Effector memory CD8-positive, alpha-beta T cell (primary cell): ENCODE results near the gene HECW1.
A peak's percentile ranks its signal among the peaks of the same experiment; 100 is the strongest.

Experiments used
- ATAC-seq: fragments of 150-1000 bp; cut with Tn5 transposase; replicated peaks from 2 replicates; pipeline ENCODE4 v1.10.0; 2021; ENCODE audit warnings: mild to moderate bottlenecking, moderate library complexity
- DNase-seq, 3 experiments: peaks; one replicate each; pipeline ENCODE4 v3.0.0; 2021
- H3K27ac Mint-ChIP-seq, 2 donors: one replicate each; pipeline ENCODE4 v1.8.0; 2022; ENCODE audit warnings: mild to moderate bottlenecking in 2 of 2, mixed read lengths in 2 of 2, moderate library complexity in 2 of 2
- H3K27me3 Mint-ChIP-seq, 2 donors: one replicate each; pipeline ENCODE4 v1.8.0; 2022; ENCODE audit warnings: mixed read lengths in 2 of 2
- H3K36me3 Mint-ChIP-seq: one replicate; pipeline ENCODE4 v1.8.0; 2022; ENCODE audit warnings: mild to moderate bottlenecking, moderate library complexity, mixed read lengths; ENCODE audit not compliant: insufficient read depth
- H3K4me1 Mint-ChIP-seq, 2 donors: one replicate each; pipeline ENCODE4 v1.8.0; 2022; ENCODE audit warnings: low read depth in 2 of 2, mixed read lengths in 2 of 2
- H3K4me3 Mint-ChIP-seq, 2 donors: one replicate each; pipeline ENCODE4 v1.8.0; 2022; ENCODE audit warnings: mild to moderate bottlenecking in 2 of 2, mixed read lengths in 2 of 2, moderate library complexity in 2 of 2
- H3K9me3 Mint-ChIP-seq, 2 donors: one replicate each; pipeline ENCODE4 v1.8.0; 2022; ENCODE audit warnings: mixed read lengths in 2 of 2

HECW1 gene

DNA sequence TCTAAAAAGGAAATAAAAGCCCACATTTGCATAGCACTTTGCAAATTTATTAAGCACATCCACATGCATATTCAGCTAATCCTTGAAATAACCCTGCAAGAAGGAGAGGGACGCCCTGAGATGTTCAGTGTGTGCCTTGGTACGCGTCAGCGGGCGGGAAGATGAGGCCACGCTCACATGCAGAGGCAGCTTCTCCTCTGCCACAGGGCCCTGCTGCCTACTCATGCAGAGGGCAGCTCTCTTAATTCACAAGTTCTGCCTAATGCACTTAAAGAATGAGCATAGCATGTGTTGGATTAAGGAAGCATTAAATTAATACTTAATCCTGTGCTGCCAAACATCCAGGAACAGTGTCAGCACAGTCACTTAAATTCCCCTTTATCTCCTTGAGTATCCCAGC is 132.3 kb downstream of the HECW1 start:
- DNase-seq (no peak), ATAC-seq (no peak)
- Mint-ChIP-seq H3K9me3 (no peaks in the 10 kb centered on the region), H3K4me3 (no peak overlapping the region), H3K27me3 (peaks cover 29 to 69% of the 10 kb centered on the region in 2 donors), H3K4me1 (no peaks in the 10 kb centered on the region), H3K36me3 (no peaks in the 10 kb centered on the region), H3K27ac (no peak overlapping the region)

DNA sequence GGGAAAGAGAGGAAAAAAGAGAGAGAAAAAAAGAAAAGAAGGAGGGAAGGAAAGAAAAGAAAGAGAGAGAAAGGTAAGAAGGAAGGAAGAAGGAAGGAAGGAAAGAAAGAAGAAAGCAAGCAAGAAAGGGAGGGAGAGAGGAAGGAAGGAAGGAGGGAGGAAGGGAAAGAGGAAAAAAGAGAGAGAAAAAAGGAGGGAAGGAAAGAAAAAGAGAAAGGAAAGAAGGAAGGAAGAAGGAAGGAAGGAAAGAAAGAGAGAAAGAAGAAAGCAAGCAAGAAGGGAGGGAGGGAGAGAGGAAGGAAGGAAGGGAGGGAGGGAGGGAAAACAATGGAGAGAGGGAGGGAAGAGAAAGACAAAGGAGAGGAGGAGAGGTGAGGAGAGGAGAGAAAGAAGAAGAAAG is 135.3 kb downstream of the HECW1 start:
- Mint-ChIP-seq H3K9me3 (no peaks in the 10 kb centered on the region), H3K4me1 (no peaks in the 10 kb centered on the region), H3K27me3 (peaks cover 43 to 74% of the 10 kb centered on the region in 2 donors), H3K27ac (no peak overlapping the region), H3K36me3 (no peaks in the 10 kb centered on the region), H3K4me3 (no peak overlapping the region)
- ATAC-seq: no peak
- DNase-seq: no peak

DNA sequence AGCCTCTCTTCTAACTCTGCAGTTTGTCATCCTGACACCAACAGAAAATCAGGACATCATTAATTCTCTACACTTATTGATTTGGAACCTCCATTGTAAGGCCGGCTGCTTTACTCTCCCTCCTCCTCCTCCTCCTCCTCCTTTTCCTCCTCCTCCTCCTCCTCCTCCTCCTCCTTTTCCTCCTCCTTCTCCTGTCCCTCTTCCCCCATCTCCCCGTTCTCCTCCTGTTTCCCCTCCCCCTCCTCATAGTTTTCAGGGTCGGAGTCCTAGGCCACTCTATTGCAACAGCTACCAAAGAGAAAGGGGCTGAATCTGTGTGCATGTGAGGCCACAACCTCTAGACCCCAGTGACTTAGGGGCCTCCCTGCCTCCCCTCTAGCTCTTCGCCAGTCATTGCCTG is 136.1 kb downstream of the HECW1 start:
- no peak overlapping the region for H3K4me3 Mint-ChIP-seq
- H3K27ac Mint-ChIP-seq: no peak overlapping the region
- no peak for DNase-seq
- H3K27me3 Mint-ChIP-seq: peaks cover 43 to 75% of the 10 kb centered on the region in 2 donors
- H3K36me3 Mint-ChIP-seq: no peaks in the 10 kb centered on the region
- ATAC-seq: no peak
- H3K9me3 Mint-ChIP-seq: no peaks in the 10 kb centered on the region
- no peaks in the 10 kb centered on the region for H3K4me1 Mint-ChIP-seq

DNA sequence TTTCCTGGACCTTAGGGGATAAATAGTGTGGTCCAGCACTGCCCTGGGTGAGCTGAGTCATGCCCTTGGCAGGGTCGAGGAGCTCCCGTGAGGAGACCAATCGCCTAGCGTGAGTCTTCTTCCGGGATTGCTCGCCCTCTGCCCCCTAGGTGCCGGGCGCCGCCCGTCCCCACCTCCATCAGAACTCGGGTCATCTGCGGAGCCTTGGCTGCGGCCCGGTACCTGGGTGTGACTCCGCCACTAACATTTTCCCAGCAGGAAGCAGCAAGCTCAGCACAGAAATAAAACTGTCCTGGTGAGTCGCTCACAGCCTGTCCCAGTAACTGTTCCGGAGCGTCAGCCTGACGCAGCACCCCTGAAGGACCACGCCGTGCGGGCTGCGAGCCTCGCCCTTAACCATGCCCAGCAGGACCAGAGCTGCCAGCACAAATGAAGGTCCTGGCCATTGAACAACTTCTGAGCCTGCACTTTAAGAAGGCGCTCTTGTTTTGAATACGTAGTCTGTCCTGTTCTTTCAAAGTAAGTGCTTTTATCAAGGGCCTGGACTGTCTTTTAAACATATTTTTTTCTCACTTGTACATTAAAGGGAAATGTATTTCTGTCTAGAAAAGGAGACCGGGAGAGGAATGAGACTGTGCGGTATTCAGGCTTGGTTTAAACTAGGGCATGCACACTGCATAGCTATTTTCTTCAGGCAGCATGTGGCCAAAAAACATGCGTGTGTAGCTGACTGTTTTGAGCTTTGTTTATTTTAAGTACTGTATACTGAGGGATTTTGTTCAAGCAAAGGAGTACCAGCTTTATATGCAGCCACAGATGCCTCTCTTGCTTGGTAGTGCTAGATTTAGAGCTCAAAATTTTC is 136.7 kb downstream of the HECW1 start:
- no peak for ATAC-seq
- no peaks in the 10 kb centered on the region for H3K36me3 Mint-ChIP-seq
- H3K4me3 Mint-ChIP-seq: no peak overlapping the region
- no peak for DNase-seq
- no peaks in the 10 kb centered on the region for H3K4me1 Mint-ChIP-seq
- no peak overlapping the region for H3K27ac Mint-ChIP-seq
- H3K9me3 Mint-ChIP-seq: no peaks in the 10 kb centered on the region
- H3K27me3 Mint-ChIP-seq: peaks cover 43 to 78% of the 10 kb centered on the region in 2 donors

DNA sequence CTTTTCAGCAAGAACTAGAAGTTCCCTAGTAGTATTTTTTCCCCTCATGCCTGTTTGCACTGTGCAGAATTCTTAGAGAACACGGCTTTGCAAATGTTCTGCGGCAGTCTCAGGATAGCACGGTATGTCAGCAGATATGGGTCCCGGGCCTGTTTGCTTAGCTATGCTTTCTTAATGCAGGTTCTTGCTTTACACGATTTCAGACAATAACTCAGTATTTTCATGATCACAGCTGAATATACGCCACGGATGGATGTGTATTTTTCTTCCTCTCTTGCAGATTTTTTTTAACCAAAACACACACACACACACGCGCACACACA is 137.3 kb downstream of the HECW1 start:
- no peak overlapping the region for H3K4me3 Mint-ChIP-seq

DNA sequence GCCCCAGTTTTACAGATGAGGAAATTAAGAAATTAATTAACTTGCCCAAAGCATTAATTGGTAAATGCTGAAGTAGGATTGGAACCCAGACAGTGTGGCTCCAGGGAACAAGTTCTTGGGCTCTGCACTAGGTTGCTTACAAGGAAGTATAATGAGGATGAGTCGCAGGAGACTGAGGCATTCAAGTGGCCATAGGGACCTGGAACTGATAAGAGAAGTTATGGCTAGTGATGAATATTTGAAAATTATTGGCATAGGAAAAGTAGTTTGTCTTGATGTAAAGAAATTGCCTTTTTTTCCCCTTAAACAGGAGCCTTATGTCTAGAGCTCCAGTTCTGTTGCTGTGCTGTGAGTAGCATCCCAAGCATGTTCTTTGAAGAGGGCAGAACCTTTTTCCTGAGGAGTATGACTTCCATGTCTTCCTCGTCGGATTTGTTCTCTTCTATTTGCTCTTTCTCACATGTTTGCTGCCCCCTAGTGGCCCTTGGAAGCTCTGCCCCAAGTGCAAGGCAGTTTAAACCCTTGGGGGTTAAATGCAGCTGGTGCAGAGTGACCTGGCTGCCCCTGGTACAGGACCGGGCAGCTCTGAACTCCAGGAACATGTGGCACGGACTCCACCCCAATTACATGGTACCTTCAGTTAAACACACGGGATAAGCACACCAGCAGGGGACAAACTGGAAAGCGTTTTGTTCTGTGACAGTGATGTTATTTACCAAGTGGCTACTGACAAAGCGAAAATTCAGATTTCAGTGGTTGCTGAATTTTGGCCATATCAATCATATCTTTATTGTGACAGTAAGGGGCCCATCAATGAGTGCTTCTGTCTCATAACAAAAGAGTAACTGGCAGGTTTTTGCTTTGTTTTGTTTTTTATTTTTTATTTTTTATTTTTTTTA is 148.8 kb downstream of the HECW1 start:
- DNase-seq (peak; percentile 20 to 38 (median 29)), ATAC-seq (no peak)
- Mint-ChIP-seq H3K4me1 (no peaks in the 10 kb centered on the region), H3K27me3 (peaks cover 30% of the 10 kb centered on the region in 2 donors), H3K4me3 (no peak overlapping the region), H3K9me3 (no peaks in the 10 kb centered on the region), H3K36me3 (no peaks in the 10 kb centered on the region), H3K27ac (no peak overlapping the region)

More for the DNA sequence above, 137.3 kb downstream of the HECW1 start:
- Mint-ChIP-seq H3K27me3 (peaks cover 48 to 81% of the 10 kb centered on the region in 2 donors), H3K9me3 (no peaks in the 10 kb centered on the region), H3K36me3 (no peaks in the 10 kb centered on the region), H3K27ac (no peak overlapping the region), H3K4me1 (no peaks in the 10 kb centered on the region)
- DNase-seq: no peak
- ATAC-seq: no peak

DNA sequence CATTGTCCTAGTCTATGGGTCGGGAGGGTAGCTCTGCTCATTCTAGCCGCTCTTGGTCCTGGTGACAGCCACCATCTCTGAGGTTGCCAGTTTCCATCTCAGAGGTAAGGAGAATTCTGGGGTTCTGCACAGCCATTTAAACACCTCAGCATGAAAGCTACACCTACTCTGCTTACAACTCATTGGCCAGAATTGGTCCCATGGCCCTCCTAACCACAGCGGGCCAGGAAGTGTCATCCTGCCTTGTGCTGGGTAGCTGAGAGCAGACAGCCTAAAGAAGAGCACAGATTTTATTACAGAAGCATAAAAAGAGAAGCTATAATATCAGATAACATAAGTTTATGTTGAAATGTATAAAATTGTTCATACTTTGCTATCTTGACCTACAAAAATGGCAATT is 152.7 kb downstream of the HECW1 start:
- H3K9me3 Mint-ChIP-seq: no peaks in the 10 kb centered on the region
- H3K36me3 Mint-ChIP-seq: no peaks in the 10 kb centered on the region
- DNase-seq (no peak), ATAC-seq (no peak)
- peaks cover 37 to 40% of the 10 kb centered on the region in 2 donors for H3K27me3 Mint-ChIP-seq
- H3K27ac Mint-ChIP-seq: no peak overlapping the region
- H3K4me1 Mint-ChIP-seq: no peaks in the 10 kb centered on the region
- no peak overlapping the region for H3K4me3 Mint-ChIP-seq

DNA sequence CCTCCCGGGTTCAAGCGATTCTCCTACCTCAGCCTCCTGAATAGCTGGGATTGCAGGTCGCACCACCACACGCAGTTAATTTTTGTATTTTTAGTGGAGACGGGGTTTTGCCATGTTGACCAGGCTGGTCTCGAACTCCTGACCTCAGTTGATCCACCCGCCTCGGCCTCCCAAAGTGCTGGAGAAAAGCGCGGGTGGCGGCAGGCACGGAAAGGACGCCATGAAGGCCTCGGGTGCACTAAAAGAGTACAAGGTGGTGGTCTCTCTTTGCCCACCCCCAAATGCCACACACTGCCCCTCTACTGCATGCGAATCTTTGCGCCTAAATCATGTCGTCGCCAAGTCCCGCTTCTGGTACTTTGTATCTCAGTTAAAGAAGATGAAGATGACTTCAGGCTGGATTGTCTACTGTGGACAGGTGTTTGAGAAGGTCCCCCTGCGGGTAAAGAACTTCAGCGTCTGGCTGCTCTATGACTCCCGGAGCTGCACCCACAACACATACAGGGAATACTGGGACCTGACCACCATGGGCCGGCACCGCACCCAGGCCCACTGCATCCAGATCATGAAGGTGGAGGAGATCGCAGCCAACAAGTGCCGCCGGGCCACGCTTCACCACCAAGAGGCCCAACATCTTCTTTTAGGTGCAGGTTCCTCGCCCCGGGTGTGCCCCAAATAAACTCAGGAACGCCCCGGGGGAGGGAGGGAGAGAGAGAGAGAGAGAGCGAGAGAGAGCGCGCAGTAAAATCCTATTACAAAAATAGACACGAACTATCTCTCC is 161.7 kb downstream of the HECW1 start:
- Mint-ChIP-seq H3K4me3 (no peak overlapping the region), H3K4me1 (no peaks in the 10 kb centered on the region), H3K27me3 (peaks cover 37 to 43% of the 10 kb centered on the region in 2 donors), H3K36me3 (no peaks in the 10 kb centered on the region), H3K27ac (no peak overlapping the region), H3K9me3 (no peaks in the 10 kb centered on the region)
- ATAC-seq (no peak), DNase-seq (no peak)

DNA sequence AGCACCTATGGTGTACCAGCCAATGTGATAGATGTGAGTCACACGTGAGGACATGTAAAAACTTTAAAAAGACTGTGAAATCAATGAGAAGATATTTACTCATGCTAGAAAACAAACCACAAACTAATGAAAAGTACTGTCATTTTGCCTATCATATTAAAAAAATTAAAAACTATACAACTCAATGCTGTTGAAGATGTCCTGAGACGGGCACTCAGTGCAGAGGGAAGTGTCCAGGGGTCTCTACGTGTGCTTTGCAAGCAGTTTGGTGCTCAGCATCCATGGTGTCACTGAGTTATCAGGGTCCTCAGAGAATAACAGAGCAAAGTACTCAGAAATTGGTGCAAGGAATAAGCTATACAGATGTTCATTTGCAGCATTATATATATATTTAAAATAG is 162.3 kb downstream of the HECW1 start:
- DNase-seq: no peak
- no peak overlapping the region for H3K27ac Mint-ChIP-seq
- no peaks in the 10 kb centered on the region for H3K4me1 Mint-ChIP-seq
- H3K27me3 Mint-ChIP-seq: peaks cover 37 to 43% of the 10 kb centered on the region in 2 donors
- H3K4me3 Mint-ChIP-seq: no peak overlapping the region
- no peaks in the 10 kb centered on the region for H3K9me3 Mint-ChIP-seq
- no peaks in the 10 kb centered on the region for H3K36me3 Mint-ChIP-seq
- ATAC-seq: no peak

DNA sequence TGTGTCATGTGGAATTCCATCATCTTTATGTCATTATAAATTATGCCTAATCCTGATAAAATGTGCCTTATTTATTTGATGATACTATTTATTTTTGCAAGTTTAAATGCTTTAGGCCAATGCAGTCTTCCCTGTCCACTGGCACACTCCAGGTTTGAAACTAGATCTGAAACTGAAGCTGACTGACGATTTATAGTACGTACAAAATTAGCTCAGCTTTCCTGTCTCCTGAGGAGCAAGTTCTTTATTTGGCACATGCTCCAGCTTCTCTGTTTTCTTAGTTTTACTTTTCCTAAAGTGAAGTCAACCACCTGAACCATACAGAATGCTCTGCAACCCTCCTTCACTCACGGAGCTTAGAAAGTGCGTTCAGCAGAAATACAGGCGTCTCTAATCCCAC is 164.1 kb downstream of the HECW1 start:
- Mint-ChIP-seq H3K27ac (no peak overlapping the region), H3K36me3 (no peaks in the 10 kb centered on the region), H3K27me3 (peaks cover 38 to 43% of the 10 kb centered on the region in 2 donors), H3K9me3 (no peaks in the 10 kb centered on the region), H3K4me3 (no peak overlapping the region), H3K4me1 (no peaks in the 10 kb centered on the region)
- ATAC-seq (no peak), DNase-seq (no peak)

DNA sequence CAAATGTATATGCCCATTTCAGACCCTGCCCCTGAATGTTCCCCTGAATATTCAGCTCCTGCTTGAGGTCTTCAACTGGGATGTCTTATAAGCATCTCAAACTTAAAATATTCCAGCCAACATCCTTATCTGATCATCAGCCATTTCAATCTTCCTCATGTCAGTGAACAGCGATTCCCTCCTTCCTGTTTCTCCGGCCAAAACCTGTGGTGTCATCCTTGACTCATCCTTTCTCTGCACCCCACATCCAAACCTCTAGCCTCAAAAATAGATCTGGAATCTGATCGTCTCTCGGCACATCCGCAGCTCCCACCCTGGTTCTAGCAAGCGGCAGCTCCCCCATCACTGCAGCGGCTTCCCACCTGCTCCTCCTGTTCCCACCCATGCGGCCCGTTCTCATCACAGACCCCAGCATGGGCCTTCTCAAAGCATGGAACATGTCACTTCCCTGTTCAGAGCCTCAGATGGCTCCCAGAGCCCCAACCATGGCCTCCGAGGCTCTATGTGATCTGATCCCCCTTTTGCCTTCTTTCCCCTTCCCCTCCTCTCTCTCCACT is 165.7 kb downstream of the HECW1 start:
- no peak overlapping the region for H3K4me3 Mint-ChIP-seq
- H3K27ac Mint-ChIP-seq: no peak overlapping the region
- DNase-seq: no peak
- H3K4me1 Mint-ChIP-seq: no peaks in the 10 kb centered on the region
- ATAC-seq: no peak
- no peaks in the 10 kb centered on the region for H3K9me3 Mint-ChIP-seq
- peaks cover 46% of the 10 kb centered on the region in 2 donors for H3K27me3 Mint-ChIP-seq
- H3K36me3 Mint-ChIP-seq: no peaks in the 10 kb centered on the region

DNA sequence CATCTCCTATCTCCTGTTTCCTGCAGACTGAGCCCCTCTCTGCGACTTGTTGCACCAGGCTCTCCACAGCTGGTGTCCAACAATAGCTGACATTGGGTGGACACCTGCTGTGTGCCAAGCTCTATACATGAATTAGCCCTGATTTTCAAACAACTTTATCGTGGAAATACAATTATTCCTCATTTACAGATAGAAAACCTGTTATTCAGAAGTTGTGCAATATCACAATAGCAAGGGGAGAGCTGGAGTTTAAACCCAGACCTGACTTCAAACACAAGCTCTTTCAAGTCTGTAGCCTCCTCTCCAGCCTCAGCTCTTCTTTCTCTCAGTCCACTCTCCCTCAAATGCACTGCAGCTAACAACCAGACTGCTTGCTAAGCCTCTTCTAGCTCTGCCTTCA is 168.8 kb downstream of the HECW1 start:
- H3K4me3 Mint-ChIP-seq: no peak overlapping the region
- DNase-seq: no peak
- H3K27me3 Mint-ChIP-seq: peaks cover 46% of the 10 kb centered on the region in 2 donors
- H3K9me3 Mint-ChIP-seq: no peaks in the 10 kb centered on the region
- no peaks in the 10 kb centered on the region for H3K36me3 Mint-ChIP-seq
- no peak overlapping the region for H3K27ac Mint-ChIP-seq
- no peaks in the 10 kb centered on the region for H3K4me1 Mint-ChIP-seq
- no peak for ATAC-seq

DNA sequence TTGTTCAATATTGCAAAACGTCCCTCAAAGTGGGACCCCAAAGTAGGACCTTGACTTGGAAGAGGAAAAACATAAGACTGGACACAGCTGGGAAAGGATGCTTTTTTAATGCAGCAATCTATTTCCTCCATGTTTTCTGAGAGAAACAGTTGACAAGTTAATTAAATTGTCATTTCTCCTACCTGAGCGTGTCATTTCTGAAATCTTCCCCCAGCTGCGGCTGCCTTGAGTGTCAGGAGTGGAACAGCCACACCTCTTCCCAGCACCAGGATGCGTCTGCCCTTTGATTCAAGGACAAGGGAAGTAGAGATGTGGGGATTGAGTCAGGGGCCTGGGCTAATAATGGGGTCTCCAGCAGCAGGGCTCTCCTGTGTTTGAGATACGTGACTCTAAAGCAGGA is 171.3 kb downstream of the HECW1 start:
- Mint-ChIP-seq H3K36me3 (no peaks in the 10 kb centered on the region), H3K27me3 (peaks cover 48 to 57% of the 10 kb centered on the region in 2 donors), H3K9me3 (peaks cover 0 to 2% of the 10 kb centered on the region in 2 donors), H3K4me1 (no peaks in the 10 kb centered on the region), H3K27ac (no peak overlapping the region), H3K4me3 (no peak overlapping the region)
- ATAC-seq (no peak), DNase-seq (no peak)
